ENCODE results near the gene POC1A.

- TF ChIP-seq CTCF (IDR thresholded peaks at IDR 0.05) = no peak
- TF ChIP-seq POLR2A (IDR thresholded peaks at IDR 0.05) = no peak
- no peak for TF ChIP-seq EP300 (IDR thresholded peaks at IDR 0.05)
- TF ChIP-seq POLR2AphosphoS5 (IDR thresholded peaks at IDR 0.05) = no peak
These were observed 84.4 kb downstream of the POC1A start for GRCh38 chr3:52069855-52070254.
